OCI-M1 (cell line): Measurements from ENCODE around the gene ANO7.
"Not testable (repeated sequence)": the region's sequence is repeated elsewhere in the genome, so short reads cannot be mapped to it uniquely, and the experiment has no call there.

ENCODE experiments used
- DNase-seq: peaks from one replicate; lab custom pipeline; 2025; lab: John Stamatoyannopoulos, UW

ANO7 gene

DNA sequence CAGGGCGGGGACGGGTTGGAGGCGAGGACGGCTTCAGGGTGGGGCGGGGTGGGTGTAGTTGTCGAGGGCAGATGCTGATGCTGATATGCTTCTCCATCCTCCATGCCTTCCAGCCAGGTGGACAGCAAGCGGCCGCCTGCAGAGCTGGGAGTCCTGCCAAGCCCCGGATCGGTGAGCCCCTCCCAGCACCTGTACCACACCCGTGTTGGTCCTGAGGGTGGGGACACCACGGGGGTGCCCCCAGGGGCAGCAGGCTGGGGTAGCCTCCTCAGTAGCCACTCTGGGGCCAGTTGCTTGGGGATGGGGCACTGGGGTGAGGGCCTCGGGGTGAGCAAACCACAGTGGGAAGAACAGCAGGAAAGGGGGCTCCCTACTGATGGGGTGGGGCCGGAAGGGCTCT is 2.6 kb downstream of the ANO7 start:
- DNase-seq = no peak

DNA sequence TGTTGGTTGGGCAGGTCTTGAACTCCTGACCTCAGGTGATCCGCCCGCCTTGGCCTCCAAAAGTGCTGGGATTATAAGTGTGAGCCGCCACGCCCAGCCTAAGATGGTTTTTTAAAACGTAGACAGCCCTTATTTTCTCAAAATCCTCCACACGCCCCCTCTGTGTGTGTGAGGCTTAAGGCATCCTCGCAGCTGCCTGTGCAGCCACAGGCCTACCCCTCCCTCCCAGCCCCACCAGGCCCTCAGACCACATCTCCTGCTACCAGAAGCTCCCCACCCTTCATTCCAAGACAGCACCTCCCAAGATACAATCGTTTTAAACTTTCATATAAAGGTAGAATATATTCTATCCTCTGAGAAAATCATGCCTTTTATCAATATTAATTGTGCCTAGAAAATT is 4.8 kb downstream of the ANO7 start:
- DNase-seq = no peak

- no peak for DNase-seq
Observed at GRCh38 chr2:241194811-241195210, 6.3 kb downstream of the ANO7 start.

DNA sequence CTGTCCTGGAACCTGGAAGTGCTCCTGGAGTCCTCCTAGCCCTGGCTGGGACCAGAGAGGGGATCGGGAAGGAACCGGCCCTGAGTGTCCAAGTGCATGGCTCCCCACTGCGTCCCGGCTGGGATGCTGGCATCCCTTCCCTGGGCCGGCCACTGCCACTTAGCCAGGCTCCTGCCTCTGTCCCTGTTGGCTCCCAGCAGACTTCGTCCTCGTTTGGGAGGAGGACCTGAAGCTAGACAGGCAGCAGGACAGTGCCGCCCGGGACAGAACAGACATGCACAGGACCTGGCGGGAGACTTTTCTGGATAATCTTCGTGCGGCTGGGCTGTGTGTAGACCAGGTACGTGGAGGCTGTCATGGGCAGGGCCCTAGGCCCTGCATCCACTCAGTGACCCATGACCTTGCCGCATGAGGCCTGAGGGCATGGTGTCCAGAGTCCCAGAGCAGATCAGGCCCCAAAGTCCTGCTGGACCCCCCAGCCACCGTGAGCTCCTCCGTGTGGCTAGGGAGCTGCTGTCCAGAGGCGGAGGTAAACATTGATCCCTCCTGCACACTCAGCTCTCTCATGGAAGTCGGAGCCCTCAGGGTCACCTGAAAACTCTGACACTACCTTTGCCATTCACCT is 7.1 kb downstream of the ANO7 start:
- DNase-seq = no peak

- DNase-seq = not testable (repeated sequence)
Observed at GRCh38 chr2:241197246-241197645, 8.8 kb downstream of the ANO7 start.

- DNase-seq = no peak
Observed at GRCh38 chr2:241197947-241198346, 9.5 kb downstream of the ANO7 start.

DNA sequence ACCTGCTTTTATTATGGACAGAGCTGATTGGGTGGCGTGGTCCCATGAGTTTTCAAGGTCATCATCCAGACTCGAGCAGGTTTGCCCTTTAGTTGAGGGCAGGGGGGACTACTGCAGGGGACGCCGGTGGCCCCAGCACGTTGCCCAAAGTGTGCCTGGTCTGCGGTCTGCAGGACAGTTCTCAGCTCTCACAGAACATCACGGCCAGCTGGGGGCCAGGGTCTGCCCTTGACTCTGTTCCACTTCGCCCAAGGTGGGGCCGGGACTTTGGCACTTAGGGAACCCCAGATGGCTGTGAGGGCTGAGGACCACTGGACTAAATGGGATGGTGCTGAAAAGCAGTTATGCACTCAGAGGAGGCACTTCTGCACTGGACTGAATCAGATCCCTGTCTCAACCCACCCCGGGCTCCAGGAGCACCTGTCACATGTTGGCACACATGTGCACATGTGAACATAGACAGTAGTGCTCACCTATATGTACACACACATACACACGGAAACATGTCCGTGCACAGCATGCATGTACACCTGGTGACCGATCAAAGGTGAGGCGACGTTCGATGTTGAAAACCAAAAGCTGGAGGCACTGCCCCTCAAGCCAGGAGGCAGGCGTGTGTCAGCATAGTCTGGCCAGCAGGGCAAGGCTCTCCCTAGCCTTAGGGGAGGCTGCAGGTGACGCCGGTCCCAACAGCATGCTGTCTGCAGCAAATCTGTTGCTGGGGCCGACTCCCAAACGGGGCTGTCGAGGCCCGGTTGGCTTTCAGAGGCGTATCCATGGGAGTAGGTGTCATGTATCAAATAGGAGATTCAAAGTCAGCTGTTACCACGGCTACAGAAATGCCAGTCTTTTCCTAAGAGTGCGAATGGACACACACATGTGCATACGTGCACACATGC is 10.2 kb downstream of the ANO7 start:
- no peak for DNase-seq

DNA sequence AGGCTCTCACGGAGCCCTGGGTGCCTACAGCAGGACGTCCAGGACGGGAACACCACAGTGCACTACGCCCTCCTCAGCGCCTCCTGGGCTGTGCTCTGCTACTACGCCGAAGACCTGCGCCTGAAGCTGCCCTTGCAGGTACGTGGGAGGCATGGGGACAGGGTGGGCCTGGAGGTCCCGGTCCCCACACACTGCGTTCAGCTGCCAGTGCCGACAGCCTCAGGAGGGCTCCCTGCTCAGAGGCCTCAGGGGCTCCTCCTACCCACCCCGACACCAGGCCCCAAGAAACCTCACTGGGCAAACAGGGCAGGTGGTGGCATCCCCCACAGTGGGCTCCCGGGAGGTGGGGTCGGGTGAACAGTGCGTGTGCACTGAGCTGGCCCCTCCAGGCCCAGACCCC is 10.8 kb downstream of the ANO7 start:
- DNase-seq = no peak

GRCh38 chr2:241199897-241200821 is 11.7 kb downstream of the ANO7 start:
- DNase-seq = no peak

DNA sequence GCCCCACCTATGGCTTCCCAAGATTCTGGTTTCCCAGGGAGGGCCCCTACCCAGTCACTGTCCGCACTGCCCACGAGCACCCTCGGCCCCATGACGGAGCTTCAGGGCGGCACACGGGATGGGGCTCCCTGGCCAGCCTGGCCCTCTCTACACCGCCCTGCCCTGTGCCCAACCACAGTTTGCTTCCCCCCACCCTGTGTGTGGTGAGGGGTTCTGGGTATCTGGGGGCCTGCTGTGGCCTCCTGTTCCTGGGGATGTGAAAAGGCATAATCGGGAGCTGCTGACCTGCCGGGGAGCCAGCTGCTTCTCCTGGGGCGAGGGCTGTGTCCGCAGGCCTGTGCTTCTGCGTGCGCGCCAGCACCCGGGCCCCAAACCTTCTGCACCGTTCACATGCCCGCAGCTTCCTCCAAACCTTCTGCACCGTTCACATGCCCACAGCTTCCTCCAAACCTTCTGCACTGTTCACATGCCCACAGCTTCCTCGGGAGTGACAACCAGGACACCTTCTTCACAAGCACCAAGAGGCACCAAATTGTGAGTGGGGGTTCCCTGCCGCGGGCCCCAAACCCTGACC is 12.4 kb downstream of the ANO7 start:
- DNase-seq = no peak

- DNase-seq = no peak
Observed at GRCh38 chr2:241201445-241202267, 13.2 kb downstream of the ANO7 start.

DNA sequence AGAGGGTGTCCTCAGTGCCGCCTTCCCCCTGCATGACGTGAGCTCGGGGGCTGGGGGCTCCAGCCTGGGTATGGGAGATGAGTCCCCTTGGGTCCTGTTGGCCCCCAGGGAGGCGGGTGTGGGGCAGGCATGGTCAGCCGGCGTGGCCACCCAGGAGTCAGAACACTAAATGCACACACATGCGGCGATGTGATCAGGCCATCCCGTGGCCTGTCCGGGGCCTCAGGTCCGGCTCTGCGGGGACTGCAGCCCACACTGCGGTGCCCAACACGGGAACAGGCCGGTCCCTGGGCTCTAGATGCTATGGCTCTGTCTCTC is 13.8 kb downstream of the ANO7 start:
- no peak for DNase-seq

- no peak for DNase-seq
Observed at GRCh38 chr2:241202681-241203080, 14.2 kb downstream of the ANO7 start.

DNA sequence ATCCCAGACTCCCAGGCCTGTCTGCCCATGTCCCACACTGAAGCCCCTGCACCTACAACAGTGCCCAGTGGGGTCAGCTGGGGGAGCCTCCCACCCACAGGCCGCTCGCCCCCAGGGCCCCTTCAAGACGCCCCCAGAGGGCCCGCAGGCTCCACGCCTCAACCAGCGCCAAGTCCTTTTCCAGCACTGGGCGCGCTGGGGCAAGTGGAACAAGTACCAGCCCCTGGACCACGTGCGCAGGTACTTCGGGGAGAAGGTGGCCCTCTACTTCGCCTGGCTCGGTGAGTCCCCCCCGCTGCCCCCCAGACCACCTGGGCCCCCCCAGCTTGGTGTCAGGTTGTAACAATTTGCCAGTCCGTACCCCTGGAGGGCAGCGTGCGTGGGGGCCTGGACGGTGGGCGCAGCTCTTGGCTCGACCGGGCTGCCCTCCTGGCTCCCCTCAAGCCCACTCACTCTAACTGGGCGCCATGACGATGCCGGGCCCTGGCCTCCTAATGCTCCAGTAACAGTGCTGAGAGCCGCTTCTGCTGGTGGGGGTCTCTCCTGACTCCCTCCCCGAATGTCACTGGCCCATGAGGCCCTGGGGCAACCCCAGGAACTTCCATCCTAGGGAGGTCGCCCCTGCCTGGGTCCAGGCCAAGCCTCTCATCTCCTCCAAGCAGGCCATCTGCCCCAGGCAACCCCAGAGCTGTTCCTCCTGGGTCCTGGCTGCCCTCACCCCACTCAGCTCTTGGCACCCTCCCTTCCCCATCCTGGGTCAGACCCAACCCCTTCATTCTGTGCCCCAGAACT is 14.9 kb downstream of the ANO7 start:
- DNase-seq = no peak

DNA sequence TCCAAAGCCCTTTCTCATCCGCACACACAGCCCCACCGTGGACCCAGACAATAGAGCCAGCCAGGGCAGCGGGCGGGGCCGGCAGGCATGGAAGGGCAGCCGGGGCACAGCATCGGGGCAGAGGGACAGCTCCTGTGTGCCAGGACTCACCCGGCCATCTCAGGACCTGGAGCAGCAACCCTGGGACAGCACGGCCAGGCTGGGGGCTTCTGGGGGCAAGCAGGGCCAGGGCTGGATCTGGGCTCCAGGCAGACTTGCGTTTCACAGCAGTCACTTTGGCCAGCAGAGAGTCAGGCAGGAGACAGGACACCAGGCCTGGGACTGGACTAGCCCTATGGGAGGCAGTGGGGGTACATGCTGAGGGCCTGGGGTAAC is 15.5 kb downstream of the ANO7 start:
- DNase-seq = no peak

GRCh38 chr2:241204490-241204889 is 16.0 kb downstream of the ANO7 start:
- DNase-seq = no peak

- no peak for DNase-seq
Observed at GRCh38 chr2:241205086-241205485, 16.6 kb downstream of the ANO7 start.

DNA sequence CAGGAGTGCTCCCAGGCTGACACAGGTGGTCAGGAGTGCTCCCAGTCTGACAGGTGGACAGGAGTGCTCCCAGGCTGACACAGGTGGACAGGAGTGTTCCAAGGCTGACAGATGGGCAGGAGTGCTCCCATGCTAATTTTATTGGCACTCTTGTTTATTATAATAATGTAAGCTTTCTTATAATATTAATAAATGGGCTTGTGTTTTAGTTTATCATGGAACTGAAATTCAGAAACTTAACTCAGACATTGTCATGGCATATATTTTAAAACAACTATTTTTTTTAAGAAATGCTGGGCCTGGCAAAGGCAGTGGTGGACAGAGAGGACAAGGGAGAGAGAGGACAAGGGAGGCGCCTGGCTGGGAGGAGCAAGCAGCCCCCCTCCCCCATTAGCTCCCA is 18.7 kb downstream of the ANO7 start:
- no peak for DNase-seq

DNA sequence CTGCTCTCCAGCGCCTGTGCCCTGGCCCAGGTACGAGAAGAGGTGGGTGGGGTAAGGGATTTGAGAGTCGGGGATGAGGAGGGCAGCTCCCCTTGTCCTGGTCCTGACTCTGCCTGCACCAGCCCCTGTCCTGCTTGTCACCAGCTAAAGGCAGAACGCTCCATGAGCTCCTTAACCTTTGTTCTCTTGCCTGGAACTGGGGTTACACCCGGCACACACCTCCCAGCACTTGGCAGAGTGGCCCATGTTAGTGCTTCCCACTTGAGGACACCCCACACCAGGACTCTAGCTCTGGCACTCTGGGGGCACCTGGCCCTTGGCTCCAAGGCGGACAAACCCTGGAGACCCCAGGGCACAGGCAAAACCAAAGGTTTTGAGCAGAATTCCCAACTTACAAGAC is 19.2 kb downstream of the ANO7 start:
- no peak for DNase-seq

- DNase-seq = no peak
Observed at GRCh38 chr2:241208058-241208457, 19.6 kb downstream of the ANO7 start.

GRCh38 chr2:241209271-241209670 is 20.8 kb downstream of the ANO7 start:
- no peak for DNase-seq
